Fibroblast of mammary gland (primary cell): Measurements from ENCODE around the gene ADPRH.

ENCODE experiments used
- DNase-seq: peaks from one replicate; pipeline ENCODE4 v3.0.0-alpha.2; 2010; ENCODE audit warnings: low read depth
- H3K4me3 ChIP-seq: 2 replicates; pipeline ENCODE4 v1.5.1; 2011; ENCODE audit warnings: low read depth, mild to moderate bottlenecking, low read length, moderate library complexity; ENCODE audit not compliant: control insufficient read depth
- TF ChIP-seq, protein P1 (sequence below): conservative IDR thresholded peaks from 2 replicates; pipeline ENCODE4 v1.5.1; 2011; ENCODE audit warnings: low read depth, low read length, inconsistent platforms; ENCODE audit not compliant: control insufficient read depth, insufficient read depth

Gene ADPRH

DNA sequence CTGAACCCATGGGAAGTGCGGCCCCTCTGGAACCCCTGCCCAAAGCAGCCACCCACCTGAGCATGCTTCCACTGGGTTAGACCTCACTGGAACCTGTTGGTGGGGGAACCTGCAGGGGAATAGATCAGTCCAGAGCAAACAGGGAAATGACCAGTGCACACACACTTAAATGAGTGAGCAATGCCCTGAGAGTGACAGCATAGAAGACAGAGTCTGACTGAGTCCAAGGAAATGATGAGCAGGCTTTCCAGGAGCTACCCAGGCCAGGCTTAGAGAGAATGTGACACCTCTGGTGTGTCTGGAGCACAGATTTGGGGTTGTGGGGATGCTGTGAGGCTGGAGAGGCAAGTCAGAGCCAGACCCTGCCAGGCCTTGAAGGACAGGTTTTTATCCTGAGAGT, 46.9 kb downstream of the ADPRH start:
- DNase-seq, result no peak
- TF ChIP-seq, protein P1, sequence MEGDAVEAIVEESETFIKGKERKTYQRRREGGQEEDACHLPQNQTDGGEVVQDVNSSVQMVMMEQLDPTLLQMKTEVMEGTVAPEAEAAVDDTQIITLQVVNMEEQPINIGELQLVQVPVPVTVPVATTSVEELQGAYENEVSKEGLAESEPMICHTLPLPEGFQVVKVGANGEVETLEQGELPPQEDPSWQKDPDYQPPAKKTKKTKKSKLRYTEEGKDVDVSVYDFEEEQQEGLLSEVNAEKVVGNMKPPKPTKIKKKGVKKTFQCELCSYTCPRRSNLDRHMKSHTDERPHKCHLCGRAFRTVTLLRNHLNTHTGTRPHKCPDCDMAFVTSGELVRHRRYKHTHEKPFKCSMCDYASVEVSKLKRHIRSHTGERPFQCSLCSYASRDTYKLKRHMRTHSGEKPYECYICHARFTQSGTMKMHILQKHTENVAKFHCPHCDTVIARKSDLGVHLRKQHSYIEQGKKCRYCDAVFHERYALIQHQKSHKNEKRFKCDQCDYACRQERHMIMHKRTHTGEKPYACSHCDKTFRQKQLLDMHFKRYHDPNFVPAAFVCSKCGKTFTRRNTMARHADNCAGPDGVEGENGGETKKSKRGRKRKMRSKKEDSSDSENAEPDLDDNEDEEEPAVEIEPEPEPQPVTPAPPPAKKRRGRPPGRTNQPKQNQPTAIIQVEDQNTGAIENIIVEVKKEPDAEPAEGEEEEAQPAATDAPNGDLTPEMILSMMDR, result no peak
- H3K4me3 ChIP-seq, result no peak overlapping the region

DNA sequence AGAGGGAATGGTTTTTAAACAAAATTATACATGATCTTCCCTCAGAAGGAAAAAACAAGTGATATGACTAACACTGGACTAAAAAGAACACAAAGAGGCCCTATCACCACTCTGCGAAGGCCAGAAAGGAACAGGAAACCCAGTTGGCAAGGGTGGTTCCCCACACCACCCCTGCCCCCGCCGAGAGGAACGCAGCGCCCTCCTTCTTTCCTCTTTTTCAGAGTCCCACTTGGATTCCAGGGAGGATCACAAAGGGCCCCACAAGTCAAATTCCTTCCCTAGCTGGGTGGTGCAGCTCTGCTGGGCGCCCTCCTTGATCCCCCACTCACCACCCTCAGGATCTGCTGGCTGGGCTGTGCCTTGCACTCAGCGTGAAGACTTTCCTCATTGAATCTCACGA, 48.2 kb downstream of the ADPRH start:
- TF ChIP-seq, protein P1, result no peak
- no peak for DNase-seq
- no peak overlapping the region for H3K4me3 ChIP-seq

GRCh38 chr3:119628390-119628789, 49.1 kb downstream of the ADPRH start:
- TF ChIP-seq, protein P1, result no peak
- H3K4me3 ChIP-seq, result no peak overlapping the region

GRCh38 chr3:119628816-119629445, 49.6 kb downstream of the ADPRH start:
- TF ChIP-seq, protein P1, result no peak
- DNase-seq, result peak; percentile 13
- no peak overlapping the region for H3K4me3 ChIP-seq

More at GRCh38 chr3:119628390-119628789, 49.1 kb downstream of the ADPRH start:
- DNase-seq, result no peak

DNA sequence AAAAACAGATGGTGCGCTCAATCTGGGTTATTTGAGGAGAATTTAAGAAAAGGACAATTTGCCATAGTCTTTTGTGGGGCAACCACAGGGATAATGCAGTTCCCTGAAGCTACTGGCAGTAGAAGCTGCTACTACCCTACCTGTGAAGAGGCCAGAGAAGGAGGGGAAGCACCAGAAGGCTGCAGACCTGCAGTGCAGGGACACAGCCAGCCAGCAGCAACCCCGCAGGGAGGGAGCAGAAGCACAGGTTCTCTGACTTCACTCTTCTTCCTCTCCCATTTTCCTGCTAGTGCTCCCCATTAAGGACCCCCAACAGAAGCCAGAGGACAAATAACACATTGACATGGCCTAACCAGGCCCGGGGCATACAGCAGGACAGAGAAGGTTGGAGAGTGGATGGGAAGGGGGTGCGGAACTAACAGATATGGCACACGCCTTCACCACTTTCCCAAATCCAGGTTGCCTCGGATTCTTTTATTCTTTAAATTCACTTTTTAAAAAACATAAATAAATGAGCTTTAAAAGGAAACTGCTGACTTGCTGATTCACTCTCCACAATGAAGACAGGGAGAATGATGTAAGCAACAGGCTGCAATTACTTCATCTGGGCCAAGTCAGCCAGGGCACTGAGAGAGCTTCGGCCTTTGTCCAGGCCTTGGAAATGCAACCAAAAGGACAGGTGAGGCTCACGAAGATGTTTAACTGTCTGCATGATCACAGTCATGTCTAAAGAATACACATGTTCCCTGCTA, 51.0 kb downstream of the ADPRH start:
- DNase-seq, result peak; percentile 85
- TF ChIP-seq, protein P1, result no peak
- H3K4me3 ChIP-seq, result no peak overlapping the region

GRCh38 chr3:119630880-119631329, 51.6 kb downstream of the ADPRH start:
- H3K4me3 ChIP-seq, result no peak overlapping the region

More at GRCh38 chr3:119630880-119631329, 51.6 kb downstream of the ADPRH start:
- TF ChIP-seq, protein P1, result no peak
- DNase-seq, result no peak
